Right lung (tissue), 5 donors: ENCODE data around the gene HOXA1. TPM values are rescaled to one million over a fixed set of nuclear protein-coding genes. Genes with fewer than 3 reads are reported as not detected.

Source experiments
- DNase-seq, 2 donors: peaks; one replicate each; pipeline ENCODE4 v3.0.0-alpha.2; 2013
- polyA plus RNA-seq, 5 donors: library from polyadenylated mRNA; unstranded; fragments of 120-200 nt; gene quantifications; one replicate each; pipeline versions ENCODE4 v1.2.1 to v1.2.3, GENCODE V29; 2013; ENCODE audit warnings: inconsistent platforms in 1 of 5, low replicate concordance in 1 of 5; ENCODE audit not compliant: insufficient read length in 5 of 5, insufficient read depth in 1 of 5

Gene HOXA1
- polyA plus RNA-seq, 5 donors = 1.8 to 2.8 (median 2.2) TPM

- peak in 1 of 2 donors; percentile 55 for DNase-seq
Observed at GRCh38 chr7:27106181-27106900, 10.5 kb upstream of the HOXA1 start.

GRCh38 chr7:27105301-27106031 lies 9.7 kb upstream of the HOXA1 start:
- peak in 1 of 2 donors; percentile 43 for DNase-seq

- peak in 1 of 2 donors; percentile 79 for DNase-seq
Observed at GRCh38 chr7:27104341-27105058, 8.7 kb upstream of the HOXA1 start.

- peak; percentile 45 for DNase-seq
Observed at GRCh38 chr7:27103489-27104226, 7.9 kb upstream of the HOXA1 start.

- peak; percentile 80 to 87 for DNase-seq
Observed at GRCh38 chr7:27102581-27103442, 7.0 kb upstream of the HOXA1 start, which contains the start of gene HOXA2. Gene HOXA2, minus strand, starts transcription at chr7:27102683. Its CDS starts 183 bp downstream, at chr7:27102500.

- DNase-seq = peak in 1 of 2 donors; percentile 54
Observed at GRCh38 chr7:27101957-27102580, 6.3 kb upstream of the HOXA1 start.

- peak; percentile 87 to 92 for DNase-seq
Observed at GRCh38 chr7:27101171-27101956, 5.6 kb upstream of the HOXA1 start.

- DNase-seq = peak in 1 of 2 donors; percentile 42
Observed at GRCh38 chr7:27100694-27101170, 4.9 kb upstream of the HOXA1 start.

GRCh38 chr7:27099453-27100370 lies 3.9 kb upstream of the HOXA1 start:
- no peak for DNase-seq

GRCh38 chr7:27098578-27099451 lies 3.0 kb upstream of the HOXA1 start:
- DNase-seq = peak; percentile 76

- no peak for DNase-seq
Observed at GRCh38 chr7:27097686-27098577, 2.1 kb upstream of the HOXA1 start.

GRCh38 chr7:27096768-27097514 lies 1.1 kb upstream of the HOXA1 start:
- peak; percentile 49 to 55 for DNase-seq

- no peak for DNase-seq
Observed at GRCh38 chr7:27095050-27095896, 527 bp downstream of the HOXA1 start.
